ENCODE data around the gene INCA1. TPM values are rescaled to one million over a fixed set of nuclear protein-coding genes. Genes with fewer than 3 reads are reported as not detected.

Gene INCA1
- total and polyA plus RNA-seq, 2 of the 13 experiments (the other 11 are each of a cell fraction or from before 2014, with no cell fraction given), result 0.93 to 2.6 TPM

DNA sequence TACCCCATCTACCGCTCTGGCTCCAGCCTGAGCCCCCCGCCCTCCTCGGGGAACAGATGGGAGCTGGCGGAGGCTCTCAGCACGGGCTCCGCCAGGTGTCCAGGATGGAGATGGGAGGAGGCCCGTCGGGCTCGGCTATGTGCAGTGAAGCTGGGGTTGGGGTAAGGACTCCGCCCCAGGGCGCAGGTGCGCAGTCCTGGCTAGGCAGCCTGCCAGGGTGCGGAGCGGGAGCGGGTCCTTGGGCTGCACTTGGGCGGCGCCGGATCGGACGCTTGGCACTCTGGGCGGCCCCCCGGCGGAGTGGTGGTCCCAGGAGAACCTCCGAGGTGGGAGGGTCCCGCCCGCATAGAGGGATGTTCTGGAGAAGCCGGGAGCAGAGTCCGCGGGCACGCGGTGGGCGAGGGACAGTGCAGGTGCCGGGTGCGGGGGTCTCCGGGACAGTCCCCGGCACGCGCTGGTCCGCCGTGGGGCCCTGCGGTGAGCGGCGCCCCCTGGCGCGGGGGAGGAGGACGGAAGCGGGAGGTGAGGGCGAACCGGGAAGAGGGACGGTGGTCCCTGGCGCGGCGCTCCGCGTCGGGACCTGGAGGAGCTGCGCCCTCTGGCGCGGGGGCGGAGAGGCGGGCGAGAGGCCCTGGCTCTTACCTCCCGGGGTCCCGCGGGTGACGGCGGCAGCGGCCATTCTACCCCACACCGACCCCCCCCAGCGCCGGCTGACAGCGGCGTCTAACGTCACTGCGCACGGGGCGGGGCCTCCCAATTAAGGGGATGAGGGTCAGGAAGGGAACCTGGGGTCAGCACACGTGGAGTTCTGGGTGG is 10.2 kb downstream of the INCA1 start, which contains the start of gene CAMTA2 (continued):
- TF ChIP-seq, protein P1, sequence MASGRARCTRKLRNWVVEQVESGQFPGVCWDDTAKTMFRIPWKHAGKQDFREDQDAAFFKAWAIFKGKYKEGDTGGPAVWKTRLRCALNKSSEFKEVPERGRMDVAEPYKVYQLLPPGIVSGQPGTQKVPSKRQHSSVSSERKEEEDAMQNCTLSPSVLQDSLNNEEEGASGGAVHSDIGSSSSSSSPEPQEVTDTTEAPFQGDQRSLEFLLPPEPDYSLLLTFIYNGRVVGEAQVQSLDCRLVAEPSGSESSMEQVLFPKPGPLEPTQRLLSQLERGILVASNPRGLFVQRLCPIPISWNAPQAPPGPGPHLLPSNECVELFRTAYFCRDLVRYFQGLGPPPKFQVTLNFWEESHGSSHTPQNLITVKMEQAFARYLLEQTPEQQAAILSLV (CRISPR knock-in tag; IDR thresholded peaks at IDR 0.05; ENCODE audit: borderline replicate concordance), result 0 out of 2 replicates have a peak, but pooled peaks have one; percentile 79
- TF ChIP-seq, protein P2, sequence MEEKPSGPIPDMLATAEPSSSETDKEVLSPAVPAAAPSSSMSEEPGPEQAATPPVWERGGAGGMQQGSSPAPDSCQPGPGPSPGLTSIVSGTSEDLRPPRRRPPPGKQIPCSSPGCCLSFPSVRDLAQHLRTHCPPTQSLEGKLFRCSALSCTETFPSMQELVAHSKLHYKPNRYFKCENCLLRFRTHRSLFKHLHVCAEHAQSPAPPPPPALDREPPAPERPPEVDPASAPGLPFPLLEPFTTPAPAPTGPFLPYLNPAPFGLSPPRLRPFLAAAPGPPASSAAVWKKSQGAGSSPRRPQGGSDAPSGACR (CRISPR knock-in tag; IDR thresholded peaks at IDR 0.05), result peak; percentile 72
- TF ChIP-seq, protein P3, sequence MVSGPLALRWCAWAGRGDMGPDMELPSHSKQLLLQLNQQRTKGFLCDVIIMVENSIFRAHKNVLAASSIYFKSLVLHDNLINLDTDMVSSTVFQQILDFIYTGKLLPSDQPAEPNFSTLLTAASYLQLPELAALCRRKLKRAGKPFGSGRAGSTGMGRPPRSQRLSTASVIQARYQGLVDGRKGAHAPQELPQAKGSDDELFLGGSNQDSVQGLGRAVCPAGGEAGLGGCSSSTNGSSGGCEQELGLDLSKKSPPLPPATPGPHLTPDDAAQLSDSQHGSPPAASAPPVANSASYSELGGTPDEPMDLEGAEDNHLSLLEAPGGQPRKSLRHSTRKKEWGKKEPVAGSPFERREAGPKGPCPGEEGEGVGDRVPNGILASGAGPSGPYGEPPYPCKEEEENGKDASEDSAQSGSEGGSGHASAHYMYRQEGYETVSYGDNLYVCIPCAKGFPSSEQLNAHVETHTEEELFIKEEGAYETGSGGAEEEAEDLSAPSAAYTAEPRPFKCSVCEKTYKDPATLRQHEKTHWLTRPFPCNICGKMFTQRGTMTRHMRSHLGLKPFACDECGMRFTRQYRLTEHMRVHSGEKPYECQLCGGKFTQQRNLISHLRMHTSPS (CRISPR knock-in tag; IDR thresholded peaks at IDR 0.05; ENCODE audit: low read depth), result no peak
- TF ChIP-seq, protein P4, sequence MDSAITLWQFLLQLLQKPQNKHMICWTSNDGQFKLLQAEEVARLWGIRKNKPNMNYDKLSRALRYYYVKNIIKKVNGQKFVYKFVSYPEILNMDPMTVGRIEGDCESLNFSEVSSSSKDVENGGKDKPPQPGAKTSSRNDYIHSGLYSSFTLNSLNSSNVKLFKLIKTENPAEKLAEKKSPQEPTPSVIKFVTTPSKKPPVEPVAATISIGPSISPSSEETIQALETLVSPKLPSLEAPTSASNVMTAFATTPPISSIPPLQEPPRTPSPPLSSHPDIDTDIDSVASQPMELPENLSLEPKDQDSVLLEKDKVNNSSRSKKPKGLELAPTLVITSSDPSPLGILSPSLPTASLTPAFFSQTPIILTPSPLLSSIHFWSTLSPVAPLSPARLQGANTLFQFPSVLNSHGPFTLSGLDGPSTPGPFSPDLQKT (CRISPR knock-in tag; IDR thresholded peaks at IDR 0.05; ENCODE audit: borderline replicate concordance), result no peak
- TF ChIP-seq SP140L (CRISPR knock-in tag; IDR thresholded peaks at IDR 0.05; ENCODE audit: borderline replicate concordance) (no peak), CBX1 (IDR thresholded peaks at IDR 0.05; ENCODE audit: low read depth) (peak; percentile 58), ZNF3 (CRISPR knock-in tag; IDR thresholded peaks at IDR 0.05) (no peak; the same call in 1 of the 2 replicates), ZFP1 (CRISPR knock-in tag; IDR thresholded peaks at IDR 0.05) (0 out of 2 replicates have a peak, but pooled peaks have one; percentile 21), FOXA3 (CRISPR knock-in tag; IDR thresholded peaks at IDR 0.05) (no peak; the same call in none of the 2 replicates), RELA (CRISPR knock-in tag; IDR thresholded peaks at IDR 0.05) (0 out of 2 replicates have a peak, but pooled peaks have one; percentile 76), NR2F6 (IDR thresholded peaks at IDR 0.05) (peak; percentile 65), NR2F6 (CRISPR knock-in tag; IDR thresholded peaks at IDR 0.05) (peak; percentile 66; the same call in 1 of the 2 replicates), THAP11 (CRISPR knock-in tag; IDR thresholded peaks at IDR 0.05) (peak; percentile 87), SIN3A (IDR thresholded peaks at IDR 0.05; ENCODE audit: borderline replicate concordance, low read depth, low read length) (0 out of 2 replicates have a peak, but pooled peaks have one; percentile 47), ZNF816 (CRISPR knock-in tag; IDR thresholded peaks at IDR 0.05; ENCODE audit: borderline replicate concordance) (peak; percentile 84; the same call in 1 of the 2 replicates), NAIF1 (CRISPR knock-in tag; IDR thresholded peaks at IDR 0.05; ENCODE audit: borderline replicate concordance) (no peak), SOX13 (IDR thresholded peaks at IDR 0.05) (no peak), SOX13 (CRISPR knock-in tag; conservative IDR thresholded peaks at IDR 0.05 in 1 of 2, IDR thresholded peaks at IDR 0.05 in 1 of 2) (peak in 1 of 2 experiments; percentile 43; a peak in 2 of 4 replicates)
- TF ChIP-seq, protein P5, sequence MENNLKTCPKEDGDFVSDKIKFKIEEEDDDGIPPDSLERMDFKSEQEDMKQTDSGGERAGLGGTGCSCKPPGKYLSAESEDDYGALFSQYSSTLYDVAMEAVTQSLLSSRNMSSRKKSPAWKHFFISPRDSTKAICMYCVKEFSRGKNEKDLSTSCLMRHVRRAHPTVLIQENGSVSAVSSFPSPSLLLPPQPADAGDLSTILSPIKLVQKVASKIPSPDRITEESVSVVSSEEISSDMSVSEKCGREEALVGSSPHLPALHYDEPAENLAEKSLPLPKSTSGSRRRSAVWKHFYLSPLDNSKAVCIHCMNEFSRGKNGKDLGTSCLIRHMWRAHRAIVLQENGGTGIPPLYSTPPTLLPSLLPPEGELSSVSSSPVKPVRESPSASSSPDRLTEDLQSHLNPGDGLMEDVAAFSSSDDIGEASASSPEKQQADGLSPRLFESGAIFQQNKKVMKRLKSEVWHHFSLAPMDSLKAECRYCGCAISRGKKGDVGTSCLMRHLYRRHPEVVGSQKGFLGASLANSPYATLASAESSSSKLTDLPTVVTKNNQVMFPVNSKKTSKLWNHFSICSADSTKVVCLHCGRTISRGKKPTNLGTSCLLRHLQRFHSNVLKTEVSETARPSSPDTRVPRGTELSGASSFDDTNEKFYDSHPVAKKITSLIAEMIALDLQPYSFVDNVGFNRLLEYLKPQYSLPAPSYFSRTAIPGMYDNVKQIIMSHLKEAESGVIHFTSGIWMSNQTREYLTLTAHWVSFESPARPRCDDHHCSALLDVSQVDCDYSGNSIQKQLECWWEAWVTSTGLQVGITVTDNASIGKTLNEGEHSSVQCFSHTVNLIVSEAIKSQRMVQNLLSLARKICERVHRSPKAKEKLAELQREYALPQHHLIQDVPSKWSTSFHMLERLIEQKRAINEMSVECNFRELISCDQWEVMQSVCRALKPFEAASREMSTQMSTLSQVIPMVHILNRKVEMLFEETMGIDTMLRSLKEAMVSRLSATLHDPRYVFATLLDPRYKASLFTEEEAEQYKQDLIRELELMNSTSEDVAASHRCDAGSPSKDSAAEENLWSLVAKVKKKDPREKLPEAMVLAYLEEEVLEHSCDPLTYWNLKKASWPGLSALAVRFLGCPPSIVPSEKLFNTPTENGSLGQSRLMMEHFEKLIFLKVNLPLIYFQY (CRISPR knock-in tag; IDR thresholded peaks at IDR 0.05; ENCODE audit: borderline replicate concordance), result peak; percentile 65; the same call in 1 of the 2 replicates

Data from HepG2 (cell line).